DOHH2 (cell line): ENCODE results near the gene MPRIP.

ENCODE experiments used
- EZH2phosphoT487 ChIP-seq: fragments of 200-600 bp; sonication (generic); IDR thresholded peaks from 2 replicates; pipeline ENCODE4 v1.6.1; 2017; ENCODE audit warnings: borderline replicate concordance, mild to moderate bottlenecking, antibody characterized with exemption, low read length, moderate library complexity, mixed read lengths
- TF ChIP-seq, protein P1 (sequence below): fragments of 200-600 bp; sonication (generic); IDR thresholded peaks from one replicate; pipeline ENCODE4 v1.5.1; 2014; ENCODE audit warnings: antibody characterized with exemption, mild to moderate bottlenecking, low read depth, low read length; ENCODE audit not compliant: poor library complexity, severe bottlenecking

- TF ChIP-seq, protein P1, sequence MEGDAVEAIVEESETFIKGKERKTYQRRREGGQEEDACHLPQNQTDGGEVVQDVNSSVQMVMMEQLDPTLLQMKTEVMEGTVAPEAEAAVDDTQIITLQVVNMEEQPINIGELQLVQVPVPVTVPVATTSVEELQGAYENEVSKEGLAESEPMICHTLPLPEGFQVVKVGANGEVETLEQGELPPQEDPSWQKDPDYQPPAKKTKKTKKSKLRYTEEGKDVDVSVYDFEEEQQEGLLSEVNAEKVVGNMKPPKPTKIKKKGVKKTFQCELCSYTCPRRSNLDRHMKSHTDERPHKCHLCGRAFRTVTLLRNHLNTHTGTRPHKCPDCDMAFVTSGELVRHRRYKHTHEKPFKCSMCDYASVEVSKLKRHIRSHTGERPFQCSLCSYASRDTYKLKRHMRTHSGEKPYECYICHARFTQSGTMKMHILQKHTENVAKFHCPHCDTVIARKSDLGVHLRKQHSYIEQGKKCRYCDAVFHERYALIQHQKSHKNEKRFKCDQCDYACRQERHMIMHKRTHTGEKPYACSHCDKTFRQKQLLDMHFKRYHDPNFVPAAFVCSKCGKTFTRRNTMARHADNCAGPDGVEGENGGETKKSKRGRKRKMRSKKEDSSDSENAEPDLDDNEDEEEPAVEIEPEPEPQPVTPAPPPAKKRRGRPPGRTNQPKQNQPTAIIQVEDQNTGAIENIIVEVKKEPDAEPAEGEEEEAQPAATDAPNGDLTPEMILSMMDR, result no peak
- TF ChIP-seq EZH2phosphoT487, result no peak
Measured at GRCh38 chr17:17051380-17051779, 9.1 kb downstream of the MPRIP start.
